Tibial artery (tissue), 4 donors: Measurements from ENCODE around the gene RASL12.

ENCODE experiments used
- DNase-seq, 2 donors: peaks; one replicate each; pipeline ENCODE4 v3.0.0-alpha.2; 2019
- H3K27ac ChIP-seq, 2 donors: fragments of 200-600 bp; sonication (generic) in 1 of 2; 1 replicate in 1 of 2; 2 replicates in 1 of 2; pipeline ENCODE4 v1.5.1; 2018 to 2019; ENCODE audit warnings: mild to moderate bottlenecking in 1 of 2
- H3K27me3 ChIP-seq, 2 donors: fragments of 200-600 bp; sonication (generic) in 1 of 2; one replicate each; pipeline versions ENCODE4 v1.5.1 to v1.6.0; 2016 to 2019
- H3K36me3 ChIP-seq, 3 donors: fragments of 200-600 bp; sonication (generic) in 2 of 3; one replicate each; pipeline ENCODE4 v1.5.1; 2016 to 2019; ENCODE audit warnings: mild to moderate bottlenecking in 2 of 3
- H3K4me1 ChIP-seq, 4 donors: fragments of 200-600 bp; sonication (generic) in 2 of 4; 1 replicate in 3 of 4; 2 replicates in 1 of 4; pipeline ENCODE4 v1.5.1; 2016 to 2019
- H3K4me3 ChIP-seq, 2 donors: fragments of 200-600 bp; sonication (generic) in 1 of 2; 1 replicate in 1 of 2; 2 replicates in 1 of 2; pipeline ENCODE4 v1.5.1; 2018 to 2019; ENCODE audit warnings: mild to moderate bottlenecking in 2 of 2
- H3K9me3 ChIP-seq, 3 donors: fragments of 200-600 bp; sonication (generic) in 1 of 3; one replicate each; pipeline ENCODE4 v1.5.1; 2016 to 2019
- intact Hi-C: fragments of 100-400 bp; cut with DNase I; formaldehyde crosslinking; loops from one replicate; pipeline ENCODE4 v1.15.0; 2023; ENCODE audit warnings: low total_unique reads
- TF ChIP-seq, protein P1 (sequence below), 2 experiments: fragments of 200-600 bp in 1 of 2; fragments of 450-650 bp in 1 of 2; IDR thresholded peaks; one replicate each; pipeline ENCODE4 v1.5.1; 2017 to 2019; ENCODE audit warnings: antibody characterized with exemption in 2 of 2, mild to moderate bottlenecking in 1 of 2, moderate library complexity in 1 of 2

Gene RASL12

DNA sequence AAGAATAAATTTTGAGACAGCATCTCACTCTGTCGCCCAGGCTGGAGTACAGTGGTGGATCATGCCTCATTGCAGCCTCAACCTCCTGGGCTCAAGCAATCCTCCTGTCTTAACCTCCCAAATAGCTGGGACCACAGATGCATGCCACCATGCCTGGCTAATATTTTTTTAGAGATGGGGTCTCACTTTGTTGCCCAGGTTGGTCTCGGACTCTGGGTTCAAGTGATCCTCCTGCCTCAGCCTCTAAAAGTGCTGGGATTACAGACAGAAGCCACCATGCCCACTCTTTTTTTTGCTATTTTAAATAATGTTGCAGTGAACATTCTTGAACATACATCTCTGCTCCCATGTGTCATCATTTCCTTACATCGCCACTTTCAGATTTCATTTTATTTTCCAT is 29.4 kb downstream of the RASL12 start:
- intact Hi-C loops: loop anchor here (10.0 kb wide), 1 partner anchor 266 kb away; the partner anchor contains the start of gene RNU5B-1
- H3K27ac ChIP-seq: no peak overlapping the region
- H3K9me3 ChIP-seq: no peaks in the 10 kb centered on the region
- TF ChIP-seq, protein P1, sequence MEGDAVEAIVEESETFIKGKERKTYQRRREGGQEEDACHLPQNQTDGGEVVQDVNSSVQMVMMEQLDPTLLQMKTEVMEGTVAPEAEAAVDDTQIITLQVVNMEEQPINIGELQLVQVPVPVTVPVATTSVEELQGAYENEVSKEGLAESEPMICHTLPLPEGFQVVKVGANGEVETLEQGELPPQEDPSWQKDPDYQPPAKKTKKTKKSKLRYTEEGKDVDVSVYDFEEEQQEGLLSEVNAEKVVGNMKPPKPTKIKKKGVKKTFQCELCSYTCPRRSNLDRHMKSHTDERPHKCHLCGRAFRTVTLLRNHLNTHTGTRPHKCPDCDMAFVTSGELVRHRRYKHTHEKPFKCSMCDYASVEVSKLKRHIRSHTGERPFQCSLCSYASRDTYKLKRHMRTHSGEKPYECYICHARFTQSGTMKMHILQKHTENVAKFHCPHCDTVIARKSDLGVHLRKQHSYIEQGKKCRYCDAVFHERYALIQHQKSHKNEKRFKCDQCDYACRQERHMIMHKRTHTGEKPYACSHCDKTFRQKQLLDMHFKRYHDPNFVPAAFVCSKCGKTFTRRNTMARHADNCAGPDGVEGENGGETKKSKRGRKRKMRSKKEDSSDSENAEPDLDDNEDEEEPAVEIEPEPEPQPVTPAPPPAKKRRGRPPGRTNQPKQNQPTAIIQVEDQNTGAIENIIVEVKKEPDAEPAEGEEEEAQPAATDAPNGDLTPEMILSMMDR (IDR thresholded peaks at IDR 0.05): no peak
- no peak overlapping the region for H3K4me3 ChIP-seq
- H3K4me1 ChIP-seq: peaks cover 0 to 5% (median 2%) of the 10 kb centered on the region in 4 donors
- H3K27me3 ChIP-seq: no peaks in the 10 kb centered on the region
- DNase-seq: no peak
- no peaks in the 10 kb centered on the region for H3K36me3 ChIP-seq

DNA sequence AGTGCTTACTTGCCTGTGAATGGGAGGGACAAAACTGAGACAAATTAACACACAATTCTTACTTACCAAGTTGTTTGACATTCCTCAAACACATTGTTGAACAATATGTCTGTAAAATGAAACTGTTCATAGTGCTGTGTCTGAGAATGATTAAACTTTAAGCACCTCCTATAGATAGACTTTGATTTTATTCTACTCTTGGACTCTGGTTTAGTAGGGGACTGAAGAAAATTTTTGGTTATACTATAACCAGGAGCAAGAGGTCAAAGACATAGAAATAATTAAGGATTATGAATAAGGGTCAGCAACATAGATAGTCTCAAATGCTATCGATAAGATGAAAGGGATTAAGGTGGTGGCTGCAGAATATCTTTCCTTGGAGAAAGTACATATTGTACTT is 30.5 kb downstream of the RASL12 start:
- H3K4me3 ChIP-seq: no peak overlapping the region
- H3K27ac ChIP-seq: no peak overlapping the region
- no peaks in the 10 kb centered on the region for H3K36me3 ChIP-seq
- TF ChIP-seq, protein P1 (IDR thresholded peaks at IDR 0.05): no peak
- no peaks in the 10 kb centered on the region for H3K27me3 ChIP-seq
- intact Hi-C loops: loop anchor here (10.0 kb wide), 1 partner anchor 267 kb away; the partner anchor contains the start of gene RNU5B-1
- peaks cover 0 to 11% (median 4%) of the 10 kb centered on the region in 4 donors for H3K4me1 ChIP-seq
- DNase-seq: no peak
- H3K9me3 ChIP-seq: no peaks in the 10 kb centered on the region

DNA sequence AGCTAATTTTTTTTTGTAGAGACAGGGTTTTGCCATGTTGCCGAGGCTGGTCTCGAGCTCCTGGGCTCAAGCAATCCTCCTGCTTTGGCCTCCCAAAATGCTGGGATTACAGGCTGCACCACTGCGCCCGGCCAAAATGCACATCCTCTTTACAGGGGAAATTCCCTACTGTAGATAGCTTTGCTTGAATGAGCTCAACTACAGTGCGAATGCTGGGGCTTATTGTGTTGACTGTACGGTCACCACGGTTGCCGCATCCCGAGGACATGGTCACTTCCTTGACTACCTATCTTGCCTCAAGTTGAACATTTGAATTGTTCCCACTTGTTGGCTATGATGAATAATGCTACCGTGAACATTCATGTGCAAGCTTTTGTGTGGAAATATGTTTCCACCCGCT is 33.1 kb downstream of the RASL12 start:
- TF ChIP-seq, protein P1 (IDR thresholded peaks at IDR 0.05): no peak
- intact Hi-C loops: loop anchor here (10.0 kb wide), 1 partner anchor 270 kb away; the partner anchor contains the start of gene RNU5B-1
- Histone ChIP-seq H3K36me3 (no peaks in the 10 kb centered on the region), H3K4me1 (peaks cover 0 to 12% (median 5%) of the 10 kb centered on the region in 4 donors), H3K9me3 (no peaks in the 10 kb centered on the region), H3K27me3 (no peaks in the 10 kb centered on the region), H3K27ac (no peak overlapping the region), H3K4me3 (no peak overlapping the region)
- DNase-seq: no peak

DNA sequence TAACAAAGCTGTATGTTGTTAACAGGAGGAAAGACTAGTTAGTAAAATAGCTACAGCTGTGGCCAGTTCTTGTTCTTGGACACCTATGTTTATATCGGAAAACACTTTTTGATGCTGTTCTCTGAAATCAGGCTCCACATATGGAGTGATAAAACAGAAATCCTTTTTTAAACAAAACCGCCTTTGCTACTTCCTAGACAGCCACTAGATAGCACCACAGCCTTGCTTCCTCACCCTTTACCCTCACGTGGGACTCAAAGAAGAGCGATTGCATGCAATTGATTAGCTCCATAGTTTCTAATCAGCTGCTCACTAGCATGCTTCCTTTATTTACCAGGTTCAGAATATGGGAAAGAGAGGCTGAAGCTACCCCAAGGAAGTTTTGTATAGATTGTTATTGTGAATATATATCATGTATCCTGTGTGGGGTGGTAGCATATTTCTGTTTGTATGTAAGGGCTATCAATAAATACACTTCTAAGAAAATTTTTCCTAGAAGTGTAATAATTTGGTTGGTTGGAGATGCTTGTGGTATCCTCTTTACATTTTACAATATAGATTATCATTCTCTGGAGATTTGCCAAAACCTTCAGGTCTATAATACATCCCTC is 34.0 kb downstream of the RASL12 start:
- no peak for DNase-seq
- no peaks in the 10 kb centered on the region for H3K9me3 ChIP-seq
- TF ChIP-seq, protein P1 (IDR thresholded peaks at IDR 0.05): peak; percentile 37 to 60
- no peak overlapping the region for H3K27ac ChIP-seq
- intact Hi-C loops: loop anchor here (2.0 to 10.0 kb wide), 2 partner anchors 69 to 271 kb away; partner anchors contain the start of gene RNU5B-1
- no peak overlapping the region for H3K4me3 ChIP-seq
- H3K4me1 ChIP-seq: peaks cover 0 to 14% (median 7%) of the 10 kb centered on the region in 4 donors
- H3K36me3 ChIP-seq: no peaks in the 10 kb centered on the region
- no peaks in the 10 kb centered on the region for H3K27me3 ChIP-seq

DNA sequence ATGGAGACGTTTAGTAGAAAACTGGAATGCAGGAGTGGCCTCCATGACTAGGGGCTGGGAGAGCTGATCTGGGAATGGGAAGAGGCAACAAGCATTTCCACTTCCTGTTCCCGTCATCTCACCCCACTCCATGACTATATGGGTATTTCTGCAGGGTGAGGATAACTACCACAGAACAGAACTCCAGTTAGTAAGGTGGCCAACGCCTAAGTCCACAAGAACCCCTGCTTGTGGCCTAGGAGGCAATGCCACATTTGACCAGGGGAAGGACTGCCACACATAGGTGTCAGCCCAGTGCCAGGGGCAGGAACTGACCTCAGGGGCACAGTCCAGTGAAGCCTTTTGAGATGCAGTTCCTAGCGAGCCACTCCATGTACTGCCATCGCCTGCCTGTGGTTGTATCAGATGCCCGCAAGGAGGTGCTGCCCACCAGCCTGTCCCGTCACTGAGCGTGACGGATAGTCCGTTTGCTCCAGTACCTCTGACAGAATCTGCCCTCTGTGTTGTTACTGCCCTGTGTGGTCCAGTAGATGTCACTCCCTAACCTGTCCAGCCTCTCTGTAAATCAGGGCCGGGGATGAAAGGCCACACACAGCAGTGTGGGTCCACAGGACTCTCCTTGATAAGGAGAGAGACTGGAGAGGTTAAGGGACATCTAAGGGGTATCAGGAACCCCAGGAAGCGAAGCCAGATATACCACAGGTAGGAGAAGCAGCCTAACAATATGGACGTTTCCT is 34.8 kb downstream of the RASL12 start:
- peak; percentile 47 to 86 for DNase-seq
- TF ChIP-seq, protein P1 (IDR thresholded peaks at IDR 0.05): peak; percentile 79 to 85
- Histone ChIP-seq H3K27me3 (no peaks in the 10 kb centered on the region), H3K27ac (no peak overlapping the region), H3K9me3 (no peaks in the 10 kb centered on the region), H3K36me3 (no peaks in the 10 kb centered on the region), H3K4me1 (peaks cover 0 to 19% (median 9%) of the 10 kb centered on the region in 4 donors), H3K4me3 (no peak overlapping the region)
- intact Hi-C loops: loop anchor here (2.0 to 10.0 kb wide), 2 partner anchors 70 to 272 kb away; partner anchors contain the start of gene RNU5B-1
